K562 (cell line): ENCODE results near the gene TYW1. TPM values are rescaled to one million over a fixed set of nuclear protein-coding genes. Genes with fewer than 3 reads are reported as not detected.
"Not testable (repeated sequence)": the region's sequence is repeated elsewhere in the genome, so short reads cannot be mapped to it uniquely, and the experiment has no call there.

Source experiments
- ATAC-seq: fragments of 200-7000 bp; cut with Tn5 transposase; 3 replicates; pipeline ENCODE4 v1.9.1; 2020; ENCODE audit warnings: moderate library complexity
- BruUV-seq: library from RNA; stranded (reverse); fragments of 400-500 nt; replicated peaks from 2 replicates; lab custom pipeline; 2021; lab: Mats Ljungman, UMichigan
- CTCF ChIA-PET: fragments of 300-600 bp; formaldehyde crosslinking; extraction: SDS; loops from one replicate; lab custom pipeline; 2021; ENCODE audit warnings: low intra/inter-chr PET ratio; lab: Yijun Ruan, JAX
- POLR2A ChIA-PET: fragments of 300-600, 350-650 bp; sonication (Branson Sonifier 250); formaldehyde crosslinking; extraction: SDS; loops from one replicate; lab custom pipeline; 2021; ENCODE audit warnings: antibody characterized with exemption, inconsistent platforms; lab: Yijun Ruan, JAX
- DNase-seq, 4 experiments: peaks; one replicate each; pipeline versions ENCODE4 v3.0.0 to v3.0.0-alpha.2; 2011 to 2018; ENCODE audit warnings: low spot score in 3 of 4, mixed read lengths in 3 of 4; ENCODE audit errors: extremely low read depth in 1 of 4
- FAIRE-seq: peaks from 2 replicates; lab custom pipeline; 2011; peaks lifted over from hg19 to GRCh38; lab: Jason Lieb, UNC
- H2AFZ ChIP-seq: 2 replicates; pipeline ENCODE4 v1.6.0; 2011; ENCODE audit warnings: low read depth, low read length, control low read depth, inconsistent platforms
- H3K27ac ChIP-seq: fragments of 200-600 bp; 3 replicates; pipeline ENCODE4 v1.8.0; 2011; ENCODE audit warnings: low read depth, mild to moderate bottlenecking, control low read depth, inconsistent platforms, low read length, moderate library complexity, mixed read lengths; ENCODE audit errors: extremely low read depth
- H3K27me3 ChIP-seq, 2 experiments: fragments of 300-600 bp in 1 of 2; 2 replicates in 1 of 2; 3 replicates in 1 of 2; pipeline versions ENCODE4 v1.6.0 to v1.8.0; 2011; ENCODE audit warnings: inconsistent platforms in 2 of 2, low read length in 2 of 2, mild to moderate bottlenecking in 1 of 2, mixed read lengths in 1 of 2, moderate library complexity in 1 of 2; ENCODE audit not compliant: control insufficient read depth in 2 of 2, insufficient read depth in 2 of 2
- H3K36me3 ChIP-seq: fragments of 300-600 bp; 3 replicates; pipeline ENCODE4 v1.8.0; 2011; ENCODE audit warnings: mild to moderate bottlenecking, low read length, inconsistent platforms; ENCODE audit not compliant: control insufficient read depth, insufficient read depth
- H3K4me1 ChIP-seq, 2 experiments: fragments of 200-600 bp in 1 of 2; replicated peaks in 1 of 2; 2 replicates in 1 of 2; 3 replicates in 1 of 2; pipeline versions ENCODE4 v1.5.1 to v1.8.0; 2011; ENCODE audit warnings: inconsistent platforms in 2 of 2, low read length in 2 of 2, mild to moderate bottlenecking in 1 of 2, mixed read lengths in 1 of 2, moderate library complexity in 1 of 2; ENCODE audit not compliant: control insufficient read depth in 2 of 2, insufficient read depth in 2 of 2
- H3K4me2 ChIP-seq: 2 replicates; pipeline ENCODE4 v1.6.1; 2011; ENCODE audit warnings: low read length, control low read depth, inconsistent platforms, mixed read lengths; ENCODE audit not compliant: insufficient read depth
- H3K4me3 ChIP-seq: fragments of 200-600 bp; sonication (generic), shearing (Covaris generic); 2 replicates; pipeline ENCODE4 v1.5.1; 2016; ENCODE audit warnings: control low read depth, inconsistent platforms
- H3K79me2 ChIP-seq: fragments of 200-600 bp; 3 replicates; pipeline ENCODE4 v1.8.0; 2011; ENCODE audit warnings: low read length, inconsistent platforms; ENCODE audit not compliant: control insufficient read depth, insufficient read depth
- H3K9ac ChIP-seq, 2 experiments: 2 replicates each; pipeline versions ENCODE4 v1.6.0 to v1.6.1; 2011; ENCODE audit warnings: low read depth in 2 of 2, low read length in 2 of 2, control low read depth in 1 of 2, inconsistent platforms in 1 of 2, mild to moderate bottlenecking in 1 of 2, mixed read lengths in 1 of 2; ENCODE audit not compliant: insufficient read depth in 1 of 2
- H3K9me1 ChIP-seq: one replicate; pipeline ENCODE4 v1.6.0; 2011; ENCODE audit warnings: inconsistent platforms, mild to moderate bottlenecking, low read length, moderate library complexity; ENCODE audit not compliant: control insufficient read depth, insufficient read depth
- H3K9me3 ChIP-seq: replicated peaks from 2 replicates; pipeline ENCODE4 v1.5.1; 2011; ENCODE audit warnings: low read depth, low read length, inconsistent platforms; ENCODE audit not compliant: control insufficient read depth, insufficient read depth
- H4K20me1 ChIP-seq: replicated peaks from 2 replicates; pipeline ENCODE4 v1.6.1; 2011; ENCODE audit warnings: low read length, inconsistent platforms, mixed read lengths; ENCODE audit not compliant: control insufficient read depth, insufficient read depth
- C11orf30 ChIP-seq: fragments of 450-650 bp; IDR thresholded peaks from 2 replicates; pipeline ENCODE4 v1.6.1; 2016; ENCODE audit warnings: low read depth, mild to moderate bottlenecking
- ZNF316 ChIP-seq: fragments of 450-650 bp; IDR thresholded peaks from 2 replicates; pipeline ENCODE4 v1.6.1; 2016
- WGBS: fragments of 100-300 bp; shearing (Covaris generic); methylation state at CpG from one replicate; pipeline ENCODE4 v1.1.6; 2016; ENCODE audit warnings: low coverage, mixed read lengths; ENCODE audit not compliant: insufficient coverage; ENCODE audit errors: missing lambda C conversion rate; 5-methylcytosine and 5-hydroxymethylcytosine counted together
- in situ Hi-C: fragments of 300-500 bp; cut with MboI; formaldehyde crosslinking; loops from 4 replicates; pipeline ENCODE4 v1.15.0; 2018; ENCODE audit warnings: inconsistent platforms, mixed read lengths
- intact Hi-C: fragments of 100-400 bp; cut with micrococcal nuclease; formaldehyde crosslinking; loops from 2 replicates; pipeline ENCODE4 v1.14.2; 2022
- polyA plus RNA-seq, 8 experiments: library from polyadenylated mRNA; depleted of rRNA in 4 of 8; stranded (reverse) in 5 of 8; unstranded in 3 of 8; fragments of >200 nt; fragmentation: Nextera tagmentation in 2 of 8; fragmentation: Illumina TruSeq in 1 of 8; extraction: Ambion mirVana in 2 of 8; extraction: Trizol in 1 of 8; gene quantifications; 2 replicates each; pipeline versions ENCODE4 v1.2.1 to v1.2.3, GENCODE V29; 2011 to 2014; ENCODE audit warnings: inconsistent platforms in 1 of 8, missing spikeins in 1 of 8
- total RNA-seq, 7 experiments: library from RNA; depleted of rRNA in 6 of 7; stranded (reverse); fragments of >200 nt in 6 of 7; fragmentation: Illumina TruSeq in 2 of 7; extraction: Trizol in 2 of 7; gene quantifications; 2 replicates each; pipeline versions ENCODE4 v1.2.1 to v1.2.3, GENCODE V29; 2011 to 2021; ENCODE audit warnings: low replicate concordance in 1 of 7
- TF ChIP-seq, protein P1 (sequence below): fragments of 450-650 bp; IDR thresholded peaks from 2 replicates; pipeline ENCODE4 v1.6.1; 2016

TYW1 gene
- total and polyA plus RNA-seq, 9 of the 15 experiments (the other 6 are each of a cell fraction or from before 2014, with no cell fraction given) = 17.4 to 32.0 (median 26.2) TPM

GRCh38 chr7:67191002-67191720 is 194.5 kb downstream of the TYW1 start (continued):
- TF ChIP-seq, protein P1, sequence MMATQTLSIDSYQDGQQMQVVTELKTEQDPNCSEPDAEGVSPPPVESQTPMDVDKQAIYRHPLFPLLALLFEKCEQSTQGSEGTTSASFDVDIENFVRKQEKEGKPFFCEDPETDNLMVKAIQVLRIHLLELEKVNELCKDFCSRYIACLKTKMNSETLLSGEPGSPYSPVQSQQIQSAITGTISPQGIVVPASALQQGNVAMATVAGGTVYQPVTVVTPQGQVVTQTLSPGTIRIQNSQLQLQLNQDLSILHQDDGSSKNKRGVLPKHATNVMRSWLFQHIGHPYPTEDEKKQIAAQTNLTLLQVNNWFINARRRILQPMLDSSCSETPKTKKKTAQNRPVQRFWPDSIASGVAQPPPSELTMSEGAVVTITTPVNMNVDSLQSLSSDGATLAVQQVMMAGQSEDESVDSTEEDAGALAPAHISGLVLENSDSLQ = peak; percentile 51; the same call in 1 of the 2 replicates

- in situ Hi-C loops, H3K9ac ChIP-seq, FAIRE-seq, H3K27me3 ChIP-seq, H3K79me2 ChIP-seq, BruUV-seq, DNase-seq, H3K9me3 ChIP-seq, intact Hi-C loops, H4K20me1 ChIP-seq, H3K4me3 ChIP-seq, H3K36me3 ChIP-seq, ATAC-seq, H3K4me2 ChIP-seq, H2AFZ ChIP-seq, H3K9me1 ChIP-seq, H3K27ac ChIP-seq, CTCF ChIA-PET, POLR2A ChIA-PET: not testable (repeated sequence)
- H3K4me1 ChIP-seq = peaks cover 0 to 11% of the 10 kb centered on the region in 2 experiments; a peak in 3 of 5 replicates
- TF ChIP-seq ZNF316 = peak; percentile 64
- TF ChIP-seq C11orf30 = peak; percentile 49; the same call in 1 of the 2 replicates
- 71% methylated on average over 5 of the region's 5 CpGs for WGBS
These were observed 195.6 kb downstream of the TYW1 start for GRCh38 chr7:67192123-67192702.
